NCI-H1436 (cell line): Measurements from ENCODE around the gene WNT16.
"Not testable (repeated sequence)": the region's sequence is repeated elsewhere in the genome, so short reads cannot be mapped to it uniquely, and the experiment has no call there.

Experiments
- DNase-seq: peaks from one replicate; lab custom pipeline; 2025; lab: John Stamatoyannopoulos, UW

WNT16 gene

GRCh38 chr7:121306565-121306964 is 22.2 kb upstream of the WNT16 start:
- no peak for DNase-seq

DNA sequence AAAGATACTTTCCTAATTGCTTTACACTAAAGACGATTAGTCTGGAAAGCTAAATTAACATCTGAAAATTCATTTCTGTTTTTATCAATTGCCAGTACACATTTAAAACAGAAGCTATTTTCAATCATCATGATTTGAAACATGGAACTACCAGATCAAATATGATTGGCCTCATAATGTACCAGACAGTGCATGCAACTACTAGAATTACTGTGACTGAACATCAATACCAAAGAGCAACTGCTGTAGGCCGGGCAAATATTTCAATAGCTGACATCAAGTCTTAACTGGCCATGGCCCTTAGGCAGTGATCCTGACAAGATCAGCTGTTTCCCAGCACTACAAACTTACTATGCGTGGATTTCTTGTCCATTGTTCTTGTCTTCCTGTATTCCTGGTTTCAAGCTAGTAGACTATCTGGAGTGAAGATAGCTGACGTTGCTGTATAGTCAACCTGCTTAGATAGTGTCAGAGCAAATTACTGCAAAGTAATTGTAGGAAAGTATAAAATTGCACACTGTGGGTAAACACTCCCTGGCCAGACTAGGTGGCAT is 21.7 kb upstream of the WNT16 start:
- DNase-seq: no peak

- no peak for DNase-seq
These were observed 15.5 kb upstream of the WNT16 start for GRCh38 chr7:121313220-121313792.

- DNase-seq: peak; percentile 45
These were observed 14.8 kb upstream of the WNT16 start for GRCh38 chr7:121313793-121314676.

- not testable (repeated sequence) for DNase-seq
These were observed 13.6 kb upstream of the WNT16 start for GRCh38 chr7:121315170-121315569.

DNA sequence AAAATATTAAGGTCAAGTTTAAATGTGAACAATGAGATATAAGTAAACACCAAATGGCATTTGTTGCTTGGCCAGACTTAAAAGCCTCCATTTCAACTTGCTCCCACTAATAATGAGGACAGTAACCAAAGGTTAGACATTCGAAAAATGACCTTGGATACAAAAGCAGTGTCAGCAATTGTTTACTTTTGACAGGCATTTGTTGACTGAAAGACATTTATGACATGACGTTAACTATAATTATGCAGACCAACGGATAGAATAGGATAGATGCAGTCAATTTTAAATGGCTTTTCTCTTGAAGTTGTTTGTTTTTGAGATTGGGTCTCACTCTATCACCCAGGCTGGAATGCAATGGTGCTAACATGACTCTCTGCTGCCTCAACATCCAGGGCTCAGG is 6.3 kb upstream of the WNT16 start:
- DNase-seq: no peak

GRCh38 chr7:121323515-121324302 is 5.1 kb upstream of the WNT16 start:
- no peak for DNase-seq

DNA sequence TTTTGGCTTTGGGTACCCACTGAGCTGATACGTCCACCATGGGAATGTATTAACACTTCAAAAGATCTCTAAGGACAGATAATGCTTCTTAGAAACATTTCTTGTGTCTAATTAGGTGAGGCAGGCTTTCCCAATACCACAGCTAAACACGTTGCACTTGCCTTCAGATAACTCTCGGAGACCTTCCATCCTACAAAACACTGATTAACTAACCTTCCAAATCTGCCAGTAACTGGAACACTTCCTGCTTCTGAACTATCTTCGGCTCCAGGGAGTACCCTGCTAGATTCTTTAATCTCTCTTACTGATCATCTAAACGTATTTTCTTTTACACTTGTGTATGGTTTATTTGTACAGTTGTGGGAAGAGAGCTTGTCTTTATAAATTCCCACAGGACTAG is 1.1 kb upstream of the WNT16 start:
- DNase-seq: no peak

DNA sequence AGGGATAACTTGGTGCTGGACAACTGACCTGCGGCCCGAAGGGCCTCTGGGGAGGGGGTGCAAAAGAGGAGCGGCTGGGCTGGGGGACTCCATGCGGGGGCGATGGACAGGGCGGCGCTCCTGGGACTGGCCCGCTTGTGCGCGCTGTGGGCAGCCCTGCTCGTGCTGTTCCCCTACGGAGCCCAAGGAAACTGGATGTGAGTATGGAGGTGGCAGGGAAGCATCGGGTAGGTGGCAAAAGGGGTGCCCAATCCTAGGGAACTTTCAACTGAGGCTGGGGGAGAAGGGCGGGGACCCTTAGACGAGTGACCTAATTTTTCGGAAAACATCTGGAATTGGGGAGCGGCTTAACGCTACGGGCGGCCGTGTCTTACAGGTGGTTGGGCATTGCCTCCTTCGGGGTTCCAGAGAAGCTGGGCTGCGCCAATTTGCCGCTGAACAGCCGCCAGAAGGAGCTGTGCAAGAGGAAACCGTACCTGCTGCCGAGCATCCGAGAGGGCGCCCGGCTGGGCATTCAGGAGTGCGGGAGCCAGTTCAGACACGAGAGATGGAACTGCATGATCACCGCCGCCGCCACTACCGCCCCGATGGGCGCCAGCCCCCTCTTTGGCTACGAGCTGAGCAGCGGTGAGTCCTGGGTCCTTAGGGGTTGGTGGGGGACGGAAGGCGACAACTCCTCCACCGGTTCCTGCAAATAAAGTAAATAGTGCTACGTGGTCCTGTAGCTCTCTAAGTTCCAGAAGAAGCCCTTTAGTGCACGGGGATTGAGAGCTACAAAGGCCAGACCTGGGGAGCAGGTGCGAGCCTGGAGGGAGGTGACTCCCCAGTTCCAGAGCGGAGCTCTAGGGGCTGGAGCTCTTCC is 622 bp downstream of the WNT16 start:
- DNase-seq: peak; percentile 41

DNA sequence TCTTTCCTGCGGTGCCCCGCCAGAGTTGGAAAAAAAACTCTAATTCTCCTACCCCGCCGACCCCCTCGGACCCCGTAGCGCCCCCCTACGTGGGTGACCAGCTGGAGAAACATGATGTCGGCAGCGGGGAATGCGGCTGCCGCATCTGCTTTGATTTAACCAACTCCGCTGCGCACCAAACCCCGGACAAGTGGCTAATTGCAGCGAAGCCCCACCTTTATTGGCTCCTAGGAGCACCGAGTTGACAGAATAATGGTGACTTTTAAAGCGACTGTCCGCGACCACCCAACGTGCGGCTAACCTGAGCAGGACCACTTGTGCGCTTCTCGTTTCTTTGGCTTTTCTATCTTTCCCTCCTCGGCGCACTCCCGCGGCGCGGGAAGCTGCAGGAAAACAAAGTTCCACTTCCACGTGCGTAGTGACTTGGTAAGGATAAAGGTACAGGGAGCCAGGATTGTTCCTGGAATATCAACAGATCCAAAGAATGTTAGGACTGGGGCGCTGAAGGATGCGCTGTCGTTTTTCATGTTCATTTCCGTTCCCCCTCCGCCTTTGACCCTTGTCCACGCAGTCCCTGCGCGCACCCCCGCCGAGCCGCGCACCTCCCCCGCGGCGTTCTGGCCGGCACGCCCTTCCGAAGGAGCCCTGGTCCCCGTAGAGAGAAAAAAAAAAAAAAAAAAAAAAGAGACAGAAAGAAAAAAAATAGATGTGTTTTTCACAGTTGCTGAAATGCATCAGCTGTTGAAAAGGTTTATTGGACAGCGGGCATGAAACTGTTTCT is 1.4 kb downstream of the WNT16 start:
- no peak for DNase-seq

DNA sequence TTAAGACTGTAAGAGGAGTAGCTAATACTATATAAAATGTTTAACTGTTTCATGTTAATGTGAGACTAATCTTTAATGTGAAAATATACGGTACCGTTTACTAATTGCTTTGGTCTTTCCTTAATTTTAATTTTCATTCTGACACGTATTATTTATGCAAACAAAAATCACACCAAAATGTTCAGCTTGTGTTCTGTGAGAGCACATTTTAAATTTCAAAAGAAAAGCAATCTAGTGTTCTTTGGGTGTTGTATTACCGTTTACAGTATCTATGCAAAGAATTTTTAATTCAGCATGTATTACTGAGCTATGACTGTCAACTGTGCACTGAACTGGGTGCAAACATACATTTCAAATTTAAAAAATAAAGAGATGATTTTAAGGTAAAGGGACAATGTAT is 2.2 kb downstream of the WNT16 start:
- DNase-seq: no peak

DNA sequence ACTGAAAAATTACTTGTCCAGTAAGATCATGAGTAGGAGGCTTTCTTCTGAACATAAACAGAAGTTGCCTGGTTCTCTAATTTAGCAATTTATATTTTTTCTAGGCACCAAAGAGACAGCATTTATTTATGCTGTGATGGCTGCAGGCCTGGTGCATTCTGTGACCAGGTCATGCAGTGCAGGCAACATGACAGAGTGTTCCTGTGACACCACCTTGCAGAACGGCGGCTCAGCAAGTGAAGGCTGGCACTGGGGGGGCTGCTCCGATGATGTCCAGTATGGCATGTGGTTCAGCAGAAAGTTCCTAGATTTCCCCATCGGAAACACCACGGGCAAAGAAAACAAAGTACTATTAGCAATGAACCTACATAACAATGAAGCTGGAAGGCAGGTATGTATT is 2.8 kb downstream of the WNT16 start:
- no peak for DNase-seq

- DNase-seq: no peak
These were observed 5.6 kb downstream of the WNT16 start for GRCh38 chr7:121334376-121334775.

DNA sequence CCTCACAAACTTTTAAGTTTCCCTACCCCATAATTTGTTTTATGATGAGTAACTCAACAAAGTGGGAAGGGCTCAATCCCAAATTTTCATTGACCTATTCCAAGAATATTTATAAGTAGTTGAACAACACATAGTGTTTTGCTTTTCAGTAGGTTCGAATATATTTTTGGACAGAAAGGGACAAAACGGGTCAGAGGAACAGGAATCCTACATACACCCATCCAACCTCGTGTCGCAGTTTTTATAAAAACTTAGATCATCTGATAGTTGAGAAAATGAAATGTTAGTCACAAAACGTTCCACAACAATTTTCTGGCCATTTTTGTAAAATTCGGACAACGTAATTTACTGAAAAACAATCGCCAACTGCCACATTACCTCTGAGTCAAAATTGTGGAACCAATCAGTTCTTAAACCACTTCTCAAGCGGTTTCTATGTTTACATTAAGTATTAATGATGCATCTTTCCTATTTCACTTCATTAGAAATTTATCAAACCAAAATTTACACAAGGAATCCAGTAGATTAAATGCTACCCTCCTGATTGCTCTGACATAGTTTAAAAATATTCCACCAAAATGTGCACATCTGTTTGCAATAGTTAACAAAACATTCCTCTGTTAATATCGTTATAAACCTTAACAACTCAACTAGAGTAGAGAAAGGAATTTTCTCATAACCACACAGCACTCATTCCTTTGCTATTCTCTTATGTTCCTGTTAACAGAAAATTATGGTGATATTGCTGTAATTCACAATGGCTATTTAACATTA is 6.3 kb downstream of the WNT16 start:
- no peak for DNase-seq

- DNase-seq: no peak
These were observed 7.8 kb downstream of the WNT16 start for GRCh38 chr7:121336579-121336978.

GRCh38 chr7:121337398-121337797 is 8.6 kb downstream of the WNT16 start:
- DNase-seq: no peak

- no peak for DNase-seq
These were observed 10.3 kb downstream of the WNT16 start for GRCh38 chr7:121339082-121339481.

- no peak for DNase-seq
These were observed 13.1 kb downstream of the WNT16 start for GRCh38 chr7:121341933-121342332.

GRCh38 chr7:121342631-121343030 is 13.8 kb downstream of the WNT16 start:
- DNase-seq: no peak

GRCh38 chr7:121343302-121343701 is 14.5 kb downstream of the WNT16 start:
- DNase-seq: no peak
